NCI-H2227 treated with DMSO at 0.1 percent for 48 hours (cell line): ENCODE data around the gene EIF3F.

ENCODE experiments used
- DNase-seq: peaks from one replicate; lab custom pipeline; 2025; lab: John Stamatoyannopoulos, UW

Gene EIF3F

DNA sequence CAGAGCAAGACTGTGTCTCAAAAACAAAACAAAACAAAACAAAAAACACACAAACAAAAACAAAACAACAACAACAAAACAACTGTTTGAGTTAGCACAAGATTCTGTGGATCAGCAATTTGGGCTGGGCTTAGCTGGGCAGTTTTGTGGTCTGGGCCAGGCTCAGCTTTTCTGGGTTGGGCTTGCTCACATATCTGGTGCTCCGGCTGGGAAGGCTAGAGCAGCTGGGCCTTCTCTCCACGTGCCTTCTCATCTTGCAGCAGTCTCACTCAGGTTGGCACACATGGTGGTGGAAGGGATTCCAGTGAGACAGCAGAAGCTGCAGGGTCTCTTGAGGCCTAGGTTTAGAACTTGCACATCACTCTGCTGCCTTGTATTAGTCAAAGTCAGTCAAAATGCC, 35.7 kb downstream of the EIF3F start:
- DNase-seq, result no peak

DNA sequence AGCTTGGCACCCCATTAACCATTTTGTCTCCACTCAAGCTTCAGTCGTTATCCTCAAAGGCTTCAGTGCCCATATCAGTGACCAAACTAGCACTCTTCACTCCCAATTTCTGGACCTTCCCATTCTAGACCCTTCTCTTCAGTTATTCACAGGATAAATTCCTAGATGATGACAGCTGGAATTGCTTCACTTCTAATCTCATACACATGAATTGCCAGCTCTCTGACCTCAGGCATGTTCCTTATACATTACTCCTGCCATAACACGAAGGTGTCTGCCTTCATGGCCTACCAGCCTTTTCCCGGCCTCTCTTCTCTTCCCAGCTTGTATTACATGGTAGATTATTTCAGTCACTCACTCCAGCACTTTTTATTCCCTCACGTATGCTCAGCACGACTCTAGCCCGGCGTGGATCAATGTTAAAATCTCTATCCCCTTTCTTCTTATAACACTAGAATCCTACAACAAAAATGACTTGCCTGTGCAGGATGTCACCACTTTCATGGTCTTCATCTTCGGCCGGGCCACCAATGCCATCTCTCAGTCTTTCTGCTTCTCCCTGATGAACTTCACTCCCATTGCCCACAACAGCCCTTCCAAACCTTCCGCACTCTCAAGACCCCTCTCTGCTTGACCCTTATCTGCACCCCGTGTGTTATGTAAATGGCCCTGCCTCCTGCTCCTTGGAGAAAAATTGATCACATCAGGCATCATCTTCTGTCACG, 36.9 kb downstream of the EIF3F start:
- DNase-seq, result no peak

DNA sequence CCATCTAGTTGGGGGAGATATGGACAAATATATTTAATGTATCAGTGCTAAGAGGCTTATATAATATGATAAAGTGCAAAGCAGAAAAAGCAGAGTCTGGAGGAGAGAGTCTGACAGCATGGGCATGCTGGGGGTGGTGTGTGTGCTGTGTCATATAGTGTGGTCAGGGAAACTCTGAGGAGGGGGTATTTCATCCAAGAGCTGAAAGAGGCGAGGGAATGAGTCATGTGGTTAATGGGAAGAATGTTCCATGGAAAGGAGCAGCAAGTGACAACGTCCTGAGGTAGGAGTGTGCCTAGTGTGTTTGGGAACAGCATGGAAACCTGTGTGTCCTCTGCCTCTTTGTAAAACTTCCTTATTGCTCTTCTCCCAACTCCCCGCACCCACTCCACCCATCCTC, 38.0 kb downstream of the EIF3F start:
- no peak for DNase-seq

DNA sequence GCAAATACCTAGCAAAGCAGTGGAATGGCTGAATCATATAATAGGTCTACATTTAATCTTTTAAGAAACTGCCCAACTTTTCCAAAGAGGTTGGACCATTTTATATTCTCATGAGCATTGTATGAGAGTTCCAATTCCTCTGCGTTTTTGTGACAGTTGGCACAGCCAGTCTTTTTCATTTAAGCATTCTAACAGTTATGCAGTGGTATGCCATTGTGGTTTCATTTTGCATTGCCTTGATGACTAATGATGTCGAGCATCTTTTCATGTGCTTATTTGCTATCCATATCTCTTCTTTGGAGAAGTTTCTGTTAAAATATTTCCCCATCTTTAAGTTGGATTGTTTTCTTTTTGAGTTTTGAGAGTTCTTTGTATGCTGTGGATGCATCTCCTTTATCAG, 38.7 kb downstream of the EIF3F start:
- DNase-seq, result no peak

DNA sequence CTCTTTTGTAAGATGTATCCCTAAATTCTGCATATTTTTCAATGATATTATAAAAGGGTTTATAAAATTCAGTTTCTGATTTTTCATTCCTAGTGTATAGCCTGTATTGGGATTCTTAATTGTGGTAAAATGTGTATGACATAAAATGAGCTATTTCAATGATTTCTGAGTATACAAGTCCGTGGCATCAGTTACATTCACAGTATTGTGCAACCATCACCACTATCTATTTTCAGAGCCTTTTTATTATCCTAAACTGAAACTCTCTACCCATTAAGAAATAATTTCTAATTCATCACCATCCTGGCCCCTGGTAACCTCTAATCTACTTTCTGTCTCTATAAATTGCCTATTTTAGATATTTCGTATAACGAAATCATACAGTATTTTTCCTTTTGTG, 39.8 kb downstream of the EIF3F start:
- DNase-seq, result no peak

DNA sequence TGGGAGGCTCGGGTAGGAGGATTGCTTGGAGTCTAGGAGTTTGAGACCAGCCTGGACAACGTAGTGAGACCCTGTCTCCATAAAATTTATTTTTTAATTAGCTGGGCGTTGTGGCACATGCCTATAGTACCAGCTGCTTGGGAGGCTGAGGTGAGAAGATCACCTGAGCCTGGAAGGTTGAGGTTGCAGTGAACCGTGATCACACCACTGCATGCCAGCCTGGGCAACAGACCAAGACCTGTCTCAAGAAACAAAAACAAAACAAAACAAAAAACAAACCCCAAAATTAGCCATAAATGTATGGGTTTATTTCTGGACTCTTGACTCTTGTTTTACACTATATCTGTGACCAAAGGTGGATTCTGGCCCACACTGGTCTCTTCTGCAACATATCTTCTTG, 41.6 kb downstream of the EIF3F start:
- DNase-seq, result no peak

DNA sequence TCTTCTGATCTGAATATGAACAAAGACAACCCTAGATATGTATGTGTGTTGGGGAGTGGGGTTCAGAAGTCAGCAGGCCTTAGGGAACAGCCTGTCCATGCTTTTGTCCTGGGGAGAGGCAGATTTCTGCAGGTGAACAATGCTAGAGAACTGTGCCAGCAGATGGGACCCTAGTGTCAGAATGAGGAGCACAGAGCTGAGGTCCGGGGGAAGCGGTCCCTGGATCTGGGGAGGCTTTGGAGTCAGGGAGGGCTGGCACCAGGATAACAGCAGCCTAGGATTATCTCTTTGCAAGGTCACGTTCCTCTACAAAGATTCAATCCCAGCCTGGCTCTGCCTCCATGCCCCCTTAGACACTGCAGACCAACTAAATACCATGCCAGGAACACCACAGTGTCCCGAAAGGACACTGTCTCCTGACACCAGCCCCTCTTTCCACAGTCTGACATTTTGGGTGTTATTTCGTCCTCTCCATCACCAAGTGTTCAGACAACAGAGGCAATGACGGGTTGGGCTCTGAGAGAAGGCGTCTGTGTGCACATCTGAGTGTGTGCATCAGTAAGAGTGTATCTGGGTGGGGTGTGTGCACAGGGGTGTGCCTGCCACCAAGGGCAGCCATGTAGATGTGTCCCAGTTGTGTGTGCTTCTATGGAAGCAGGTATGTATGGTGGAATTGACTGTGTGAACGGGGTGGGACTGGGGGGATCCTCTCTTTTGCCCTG, 43.5 kb downstream of the EIF3F start:
- DNase-seq, result no peak

DNA sequence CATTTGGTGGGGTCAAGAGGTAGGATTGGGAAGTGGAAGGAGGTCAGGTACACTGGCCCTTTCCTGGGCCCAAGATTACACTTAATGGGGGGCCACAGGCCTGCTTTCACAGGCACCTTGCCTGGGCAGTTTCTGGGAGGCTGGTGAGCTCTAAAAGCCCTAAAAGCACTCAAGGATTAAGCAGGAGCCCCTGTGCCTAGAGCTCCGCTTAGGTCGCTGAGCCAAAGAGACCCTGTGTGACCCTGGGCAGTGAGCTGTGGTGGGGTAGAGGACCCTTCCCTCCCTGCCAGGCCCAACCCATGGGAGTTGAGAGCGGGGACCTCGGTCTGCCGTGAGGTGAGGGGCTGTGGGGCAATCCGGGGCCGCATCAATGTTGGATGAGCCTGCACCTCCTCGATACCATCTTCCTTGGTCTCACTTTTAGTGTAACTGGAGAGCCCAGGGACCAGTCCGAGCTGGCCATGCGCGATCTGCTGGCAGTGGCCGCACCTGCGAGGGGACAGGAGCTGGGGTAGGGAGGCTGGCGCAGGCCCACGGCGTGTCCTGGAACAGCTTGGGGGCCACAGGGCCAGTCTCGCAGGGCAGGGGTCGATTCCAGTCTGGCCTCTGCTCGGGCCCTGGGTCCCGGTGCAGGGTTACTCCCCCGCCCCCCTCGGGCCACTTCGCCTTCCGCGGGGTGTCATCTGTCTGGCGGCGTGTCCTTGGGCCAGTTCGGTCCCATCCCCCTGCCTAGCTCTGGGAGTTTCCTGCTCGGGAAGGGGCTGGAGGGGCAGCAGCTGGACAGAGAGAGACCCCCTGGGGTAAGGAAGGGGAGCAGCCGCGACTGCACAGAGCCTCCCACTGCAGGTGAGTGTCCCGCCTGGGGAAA, 44.3 kb downstream of the EIF3F start:
- DNase-seq, result no peak

DNA sequence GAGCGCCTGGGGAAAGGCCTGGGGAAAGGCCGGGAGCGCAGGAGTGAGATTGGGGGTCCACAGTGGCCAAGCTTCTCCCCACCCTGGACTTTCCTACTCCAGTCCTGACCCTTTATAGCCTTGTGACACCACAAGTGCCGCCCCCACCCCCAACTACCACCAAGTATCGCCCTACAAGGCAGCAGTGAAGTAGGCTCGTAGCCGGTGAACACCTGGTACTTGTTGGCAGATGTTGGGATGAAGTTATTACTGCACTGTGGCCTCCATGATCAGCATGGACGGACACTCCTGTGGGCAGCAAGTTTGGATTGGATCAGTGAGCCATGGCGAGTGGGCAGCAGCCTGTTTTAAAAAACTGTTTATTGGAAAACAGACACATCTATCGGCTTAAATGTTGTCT, 45.0 kb downstream of the EIF3F start:
- no peak for DNase-seq

DNA sequence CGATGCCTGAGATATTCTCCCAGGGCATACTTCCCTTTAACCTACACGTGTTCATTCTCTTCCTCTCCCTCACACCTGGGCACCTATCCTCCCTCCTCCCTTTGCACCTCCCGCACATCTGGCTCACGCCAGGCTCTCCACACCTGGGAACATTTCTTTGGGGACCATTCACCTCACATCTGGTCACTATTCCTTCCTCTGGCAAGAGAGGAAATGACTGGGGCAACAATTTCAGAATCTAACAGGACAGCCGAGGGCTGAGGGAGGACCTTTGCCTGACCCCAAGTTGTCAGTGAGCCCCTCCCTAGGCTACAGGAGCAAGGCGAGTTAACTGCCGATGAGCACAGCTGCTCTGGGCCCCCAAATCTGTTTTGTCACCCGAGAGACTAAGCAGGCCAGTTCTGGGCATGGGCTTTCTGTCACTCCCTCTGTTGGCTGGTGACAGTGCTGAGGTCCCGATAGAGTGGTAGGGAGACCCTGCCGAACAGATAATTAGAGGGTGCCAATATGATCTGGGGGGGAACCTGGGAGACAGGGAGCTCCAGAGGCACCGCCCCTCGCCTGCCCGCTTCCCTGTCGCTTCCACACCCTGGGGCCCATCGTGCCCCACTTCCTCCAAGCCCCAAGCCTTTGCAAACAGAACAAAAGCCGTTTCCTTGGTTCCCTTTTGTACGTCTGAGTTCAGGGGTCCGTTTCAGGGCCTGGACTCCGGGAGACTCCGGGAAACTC, 45.6 kb downstream of the EIF3F start:
- DNase-seq, result no peak

DNA sequence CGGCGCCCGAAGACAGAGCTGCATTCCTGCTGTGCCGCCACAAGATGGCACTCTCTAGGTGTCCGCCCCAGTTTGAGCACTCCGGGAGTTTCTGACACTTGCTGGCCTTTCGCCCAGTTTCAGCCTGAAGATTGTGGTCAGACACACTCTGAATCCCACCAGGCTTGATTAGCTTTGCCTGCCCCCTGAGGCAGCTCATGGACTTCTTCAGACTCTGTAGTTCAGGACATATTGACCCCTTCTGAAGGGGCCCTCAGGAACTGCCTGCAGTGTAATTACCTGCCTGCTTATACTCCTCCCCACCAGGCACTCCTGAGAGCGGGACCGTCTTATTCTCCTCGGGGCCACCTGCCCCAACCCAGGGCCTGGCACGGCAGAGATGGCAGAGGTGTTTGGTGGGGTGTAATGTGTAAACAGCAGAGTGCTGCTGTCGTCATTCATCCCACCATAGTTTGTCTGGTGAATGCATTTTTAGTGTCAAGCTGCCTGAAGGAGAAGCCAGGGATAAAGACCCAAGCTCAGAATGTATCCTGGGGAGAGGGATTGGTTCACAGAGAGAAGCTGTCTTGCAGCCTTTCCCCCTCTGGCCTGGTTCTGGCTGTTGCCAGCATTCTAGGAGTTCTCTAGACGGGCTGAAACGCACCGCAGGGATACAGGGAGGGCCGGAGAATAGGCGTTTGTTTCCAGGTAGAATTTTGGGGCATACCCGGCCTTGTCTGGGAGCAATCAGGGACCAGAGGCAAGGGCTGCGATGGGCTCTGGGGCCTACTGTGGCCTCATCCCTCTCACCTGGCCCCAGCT, 46.4 kb downstream of the EIF3F start:
- DNase-seq, result peak; percentile 74

DNA sequence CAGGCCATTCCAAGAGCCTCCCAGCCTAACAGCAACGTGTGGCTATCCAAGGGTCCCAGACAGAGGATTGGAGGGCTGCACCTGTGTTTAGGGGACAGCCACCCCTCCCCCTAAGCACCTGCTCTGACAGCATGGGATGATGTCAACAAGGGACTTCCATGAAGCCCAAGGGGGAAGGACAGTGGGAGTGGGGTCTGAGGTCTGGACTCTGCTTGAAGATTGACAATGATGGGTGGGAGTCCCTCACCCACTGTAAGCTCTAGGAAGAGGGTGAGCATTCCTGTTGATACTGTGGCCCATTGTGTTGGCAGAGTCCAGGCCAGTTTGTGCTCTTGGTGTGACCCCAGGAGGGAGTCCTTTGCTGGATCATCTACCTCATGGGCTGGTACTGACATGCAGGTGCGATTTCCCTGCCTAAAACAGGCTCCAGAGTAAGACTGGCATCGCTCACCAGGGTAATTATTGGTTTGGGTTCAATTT, 47.0 kb downstream of the EIF3F start:
- no peak for DNase-seq

DNA sequence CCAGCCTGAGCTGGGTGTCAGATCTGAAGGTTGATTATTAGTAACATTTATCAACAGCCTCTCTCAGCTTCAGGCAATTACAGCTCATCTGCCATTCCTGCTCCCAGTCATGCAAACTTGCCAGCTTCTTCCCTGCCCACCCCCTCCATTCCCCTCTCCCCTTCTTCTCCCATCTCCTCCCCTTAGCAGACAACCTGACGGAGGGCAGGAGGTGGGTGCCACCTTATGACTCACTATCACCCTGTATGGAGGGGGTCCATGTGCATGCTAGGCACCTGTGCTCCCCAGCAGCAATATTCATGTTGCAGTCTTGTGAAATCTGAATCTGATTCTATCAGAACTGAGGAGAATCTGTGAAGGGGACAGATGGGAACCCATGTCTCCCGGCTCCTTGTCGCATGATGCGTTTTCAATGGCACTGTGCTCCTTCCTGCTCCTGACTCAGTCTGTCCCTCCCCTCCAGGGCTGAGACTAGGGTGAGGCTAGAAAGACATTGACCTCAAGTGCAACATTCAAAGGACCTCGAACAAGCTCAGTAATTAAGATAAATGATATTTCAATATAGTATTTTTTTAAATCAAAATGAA, 47.6 kb downstream of the EIF3F start:
- DNase-seq, result no peak

DNA sequence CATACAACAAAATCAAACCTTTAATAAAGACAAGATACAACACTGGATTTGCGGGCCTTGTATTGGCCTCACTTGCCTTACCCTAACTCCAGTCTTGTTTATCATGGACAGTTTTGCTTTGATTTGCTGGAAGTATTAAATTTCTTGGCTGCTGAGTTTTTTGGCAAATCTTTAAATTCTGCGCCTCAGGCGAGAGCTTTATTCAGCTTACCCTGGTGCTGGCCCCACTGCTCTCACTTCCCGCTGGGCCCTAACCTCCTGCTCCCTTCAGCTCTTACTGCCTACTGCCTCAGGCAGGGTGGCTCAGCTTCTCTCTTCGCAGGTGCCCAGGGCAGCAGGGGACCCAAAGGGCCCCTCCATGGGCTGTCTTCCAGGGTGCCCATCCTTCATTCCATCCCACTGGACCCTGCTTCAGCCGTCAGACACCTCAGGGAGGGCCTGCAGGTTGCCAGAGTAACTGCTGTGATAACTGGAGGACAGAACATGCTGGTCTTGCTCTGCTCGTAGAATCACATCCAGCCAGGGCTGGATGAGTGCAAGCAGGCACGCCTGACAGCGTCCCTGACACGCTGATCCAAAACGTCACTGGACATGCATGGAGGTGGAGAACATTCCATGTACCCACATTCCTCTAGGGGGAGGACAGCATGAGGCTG, 48.2 kb downstream of the EIF3F start:
- no peak for DNase-seq

DNA sequence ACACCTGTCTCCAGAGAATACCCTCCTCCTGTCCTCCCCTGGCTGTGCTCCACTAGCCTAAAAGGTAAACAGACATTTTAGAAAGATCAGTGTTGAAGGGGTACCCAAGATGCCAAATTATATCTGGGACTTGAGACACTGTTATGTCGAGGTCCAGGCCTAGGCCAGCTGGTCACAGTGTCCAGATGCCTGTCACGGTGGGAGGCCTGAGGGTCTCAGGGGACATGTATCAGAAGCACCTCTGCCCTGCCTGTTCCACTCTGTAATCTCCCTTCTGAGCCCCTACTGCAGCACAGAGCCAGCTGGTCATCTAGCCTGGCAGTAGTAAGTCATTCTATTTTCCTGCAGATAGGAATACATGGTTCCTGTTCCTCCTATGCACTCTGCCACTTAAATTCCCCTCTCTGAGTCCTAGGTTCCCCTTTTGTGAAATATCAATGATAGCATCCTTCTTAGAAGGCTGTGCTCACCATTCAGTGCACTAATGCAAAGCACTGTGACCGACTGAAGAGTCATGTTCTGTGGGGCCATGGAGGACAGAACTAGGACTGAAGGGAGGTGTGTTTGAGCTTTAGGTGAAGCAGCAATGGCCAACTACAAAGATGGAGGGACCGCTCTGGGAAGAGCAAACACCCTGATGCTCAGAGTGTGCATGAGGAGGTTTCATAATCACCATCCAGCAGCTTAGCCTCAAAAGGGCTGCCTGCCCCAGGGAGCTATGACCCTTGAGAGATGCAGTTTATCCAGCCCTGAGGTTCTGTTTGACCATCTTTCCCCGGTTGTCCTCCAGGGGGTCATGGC, 49.1 kb downstream of the EIF3F start:
- DNase-seq, result no peak

DNA sequence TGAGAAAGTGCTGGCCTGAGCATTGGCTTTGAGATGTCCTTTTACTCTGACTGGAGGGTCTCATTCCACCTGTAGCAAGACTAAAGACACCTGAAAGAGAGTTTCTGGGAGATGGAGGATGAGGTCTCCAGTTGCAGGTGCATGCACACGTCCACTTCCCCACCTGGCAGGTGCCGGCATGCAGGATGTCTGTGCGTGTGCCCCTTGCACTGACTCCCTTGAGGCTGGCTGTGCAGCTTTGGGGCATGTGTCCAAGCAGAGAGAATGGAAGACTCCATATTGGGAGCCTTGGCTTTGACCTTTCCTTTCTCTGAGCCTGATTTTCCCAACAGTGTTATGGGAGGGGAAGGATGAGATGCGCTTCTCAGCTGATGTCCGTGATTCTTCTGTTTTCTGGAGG, 49.8 kb downstream of the EIF3F start:
- no peak for DNase-seq

DNA sequence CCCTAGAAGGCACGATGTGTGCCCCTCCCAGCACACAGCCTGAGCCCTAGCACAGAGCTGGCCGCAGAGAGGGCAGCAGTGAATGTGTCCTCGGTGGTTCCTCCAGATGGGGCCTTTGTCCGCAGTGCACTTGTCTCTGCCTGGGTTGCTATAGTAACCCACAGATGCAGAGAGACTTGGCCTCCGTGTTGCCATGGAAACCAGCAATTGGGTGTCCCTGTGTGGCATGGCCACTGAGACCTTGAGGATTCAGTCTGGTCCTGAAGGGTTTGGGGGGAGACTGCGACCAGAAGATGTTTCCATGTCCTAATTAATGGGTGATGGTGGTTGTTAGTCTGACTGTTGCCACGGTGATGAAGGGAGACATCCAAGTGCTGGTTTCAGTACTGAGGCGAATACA, 51.3 kb downstream of the EIF3F start:
- peak; percentile 51 for DNase-seq

DNA sequence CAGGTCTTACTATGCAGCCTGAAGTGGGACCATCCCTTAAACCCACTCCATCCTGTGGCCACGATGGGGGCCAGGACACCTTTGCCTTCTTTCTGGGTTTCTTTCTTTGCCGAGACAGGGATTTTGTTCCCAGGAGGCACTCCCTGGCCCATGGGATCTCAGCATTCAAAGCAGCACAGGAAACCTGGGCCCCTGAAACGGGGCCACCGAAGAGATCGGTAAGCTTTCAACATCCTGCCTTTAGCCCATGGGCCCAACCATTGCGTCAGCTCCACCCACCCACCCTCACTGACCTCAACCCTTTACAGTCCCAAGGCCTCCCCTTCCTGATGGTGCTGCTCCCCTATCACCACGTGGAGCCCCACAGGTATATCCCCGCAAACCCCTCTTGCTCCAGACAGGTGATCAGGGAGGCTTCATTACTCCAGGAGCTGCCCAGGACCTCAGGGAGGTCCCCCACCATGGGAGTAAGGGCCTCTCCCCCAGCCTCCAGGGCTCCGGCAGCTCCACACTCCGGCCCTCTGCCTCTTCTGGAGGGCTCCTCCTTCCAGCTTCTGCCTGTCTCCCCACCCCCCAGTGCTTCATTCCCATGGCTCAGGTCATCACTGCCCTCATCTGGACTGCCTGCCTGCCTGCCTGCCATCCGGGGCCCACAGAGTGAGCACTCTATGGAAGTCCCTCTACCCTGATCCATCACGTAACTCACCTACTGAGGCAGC, 51.8 kb downstream of the EIF3F start:
- no peak for DNase-seq
